GM18951 (cell line): Measurements from ENCODE around the gene FOSB.
A peak's percentile ranks its signal among the peaks of the same experiment; 100 is the strongest.

Experiments
- POLR2A ChIP-seq: IDR thresholded peaks from 4 replicates; pipeline ENCODE4 v1.6.1; 2011; ENCODE audit warnings: mild to moderate bottlenecking; ENCODE audit not compliant: insufficient read length, insufficient read depth; ENCODE audit errors: extremely low read depth
- in situ Hi-C: fragments of 300-500 bp; cut with MboI; formaldehyde crosslinking; loops from one replicate; pipeline ENCODE4 v1.12.0; 2022; ENCODE audit warnings: low sequenced_read_pairs, mixed read lengths, inconsistent platforms; ENCODE audit not compliant: unreplicated experiment

FOSB gene

GRCh38 chr19:45437328-45437727 lies 30.5 kb upstream of the FOSB start:
- in situ Hi-C loops: no loop called here

GRCh38 chr19:45439190-45439568 lies 28.6 kb upstream of the FOSB start:
- in situ Hi-C loops: no loop called here
- no peak for TF ChIP-seq POLR2A

More at GRCh38 chr19:45437328-45437727, 30.5 kb upstream of the FOSB start:
- TF ChIP-seq POLR2A: no peak

- TF ChIP-seq POLR2A: peak; percentile 64
- in situ Hi-C loops: loop anchor here (5.0 kb wide), 1 partner anchor 38 kb away; no protein-coding TSS in a partner anchor
These were observed 28.1 kb upstream of the FOSB start for GRCh38 chr19:45439569-45440258.

GRCh38 chr19:45440259-45440638 lies 27.5 kb upstream of the FOSB start:
- in situ Hi-C loops: loop anchor here (5.0 kb wide), 1 partner anchor 37 kb away; no protein-coding TSS in a partner anchor
- TF ChIP-seq POLR2A: no peak

- in situ Hi-C loops: loop anchor here (5.0 kb wide), 1 partner anchor 36 kb away; no protein-coding TSS in a partner anchor
These were observed 26.7 kb upstream of the FOSB start for GRCh38 chr19:45440873-45441654.

GRCh38 chr19:45442408-45442777 lies 25.4 kb upstream of the FOSB start:
- in situ Hi-C loops: loop anchor here (5.0 kb wide), 1 partner anchor 35 kb away; no protein-coding TSS in a partner anchor

More at GRCh38 chr19:45440873-45441654, 26.7 kb upstream of the FOSB start:
- TF ChIP-seq POLR2A: no peak

GRCh38 chr19:45442778-45443461 lies 24.9 kb upstream of the FOSB start:
- in situ Hi-C loops: loop anchor here (5.0 kb wide), 1 partner anchor 34 kb away; no protein-coding TSS in a partner anchor
- TF ChIP-seq POLR2A: no peak

More at GRCh38 chr19:45442408-45442777, 25.4 kb upstream of the FOSB start:
- TF ChIP-seq POLR2A: no peak

- in situ Hi-C loops: loop anchor here (5.0 kb wide), 1 partner anchor 34 kb away; no protein-coding TSS in a partner anchor
- TF ChIP-seq POLR2A: peak; percentile 46
These were observed 24.1 kb upstream of the FOSB start for GRCh38 chr19:45443462-45444317.

- TF ChIP-seq POLR2A: peak; percentile 58
These were observed 23.3 kb upstream of the FOSB start for GRCh38 chr19:45444318-45445041.

GRCh38 chr19:45445139-45445538 lies 22.7 kb upstream of the FOSB start:
- TF ChIP-seq POLR2A: no peak
- in situ Hi-C loops: no loop called here

More at GRCh38 chr19:45444318-45445041, 23.3 kb upstream of the FOSB start:
- in situ Hi-C loops: loop anchor here (5.0 kb wide), 1 partner anchor 33 kb away; no protein-coding TSS in a partner anchor

- in situ Hi-C loops: no loop called here
- TF ChIP-seq POLR2A: no peak
These were observed 21.5 kb upstream of the FOSB start for GRCh38 chr19:45446295-45446694.
